GM19463 (cell line): Measurements from ENCODE around the gene TMCO4.

ENCODE experiments used
- ATAC-seq: cut with Tn5 transposase; IDR thresholded peaks from one replicate; pipeline ENCODE4 v1.9.1; 2021; ENCODE audit warnings: mild to moderate bottlenecking, moderate library complexity; ENCODE audit not compliant: unreplicated experiment

TMCO4 gene

GRCh38 chr1:19723874-19724273, 75.8 kb downstream of the TMCO4 start:
- no peak for ATAC-seq

- ATAC-seq, result no peak
Measured at GRCh38 chr1:19720973-19721372, 78.7 kb downstream of the TMCO4 start.

DNA sequence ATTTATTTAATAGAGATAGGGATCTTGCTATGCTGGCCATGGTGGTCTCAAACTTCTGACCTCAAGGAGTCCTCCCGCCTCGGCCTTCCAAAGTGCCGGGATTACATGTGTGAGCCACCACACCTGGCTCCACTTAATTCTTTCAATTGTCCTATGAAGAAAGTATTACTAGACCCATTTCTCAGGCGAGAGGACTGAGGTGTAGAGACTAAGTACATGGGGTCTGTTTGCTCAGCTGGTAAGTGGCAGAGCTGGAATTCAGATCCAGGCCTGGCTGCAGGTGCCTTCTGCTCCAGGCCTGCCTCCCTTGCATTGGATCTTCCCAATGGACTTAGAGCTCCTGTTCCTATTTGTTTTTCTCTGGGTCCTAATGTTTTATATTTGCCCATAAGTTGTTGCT, 79.5 kb downstream of the TMCO4 start:
- no peak for ATAC-seq

- no peak for ATAC-seq
Measured at GRCh38 chr1:19717467-19717866, 82.2 kb downstream of the TMCO4 start.

GRCh38 chr1:19715334-19716203, 84.1 kb downstream of the TMCO4 start:
- ATAC-seq, result no peak

- ATAC-seq, result no peak
Measured at GRCh38 chr1:19712928-19713327, 86.8 kb downstream of the TMCO4 start.

DNA sequence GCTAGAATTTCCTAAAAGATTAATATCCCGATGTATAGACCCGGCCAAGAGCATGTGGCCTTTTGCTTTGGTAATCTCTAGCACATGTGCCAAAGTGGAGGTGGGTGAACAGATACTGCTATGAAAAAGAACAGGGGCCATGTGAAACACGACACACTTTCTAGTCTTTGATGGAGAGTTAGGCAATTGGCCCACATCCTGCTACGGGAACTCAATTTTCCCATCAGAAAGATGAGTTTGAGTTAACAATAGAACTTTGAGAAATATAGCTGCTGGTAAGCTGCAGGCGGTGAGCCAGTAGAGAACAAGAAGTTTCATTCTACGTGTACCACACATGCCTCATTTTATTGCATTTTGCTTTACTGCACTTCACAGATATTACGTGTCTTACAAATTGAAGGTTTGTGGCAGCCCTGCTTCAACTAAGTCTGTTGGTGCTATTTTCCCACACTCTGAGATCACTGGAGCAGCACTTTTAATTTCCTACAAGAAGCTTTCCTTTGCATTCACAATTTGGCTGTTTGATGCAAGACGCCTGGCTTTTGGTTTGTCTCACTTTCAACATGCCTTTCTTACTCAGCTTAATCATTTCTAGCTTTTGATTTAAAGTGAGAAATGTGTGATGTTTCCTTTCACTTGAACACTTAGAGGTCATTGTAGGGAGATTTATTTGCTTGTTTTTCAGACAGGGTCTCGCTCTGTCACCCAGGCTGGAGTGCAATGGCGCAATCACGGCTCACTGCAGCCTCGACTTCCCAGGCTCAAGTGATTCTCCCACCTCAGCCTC, 88.7 kb downstream of the TMCO4 start:
- ATAC-seq, result no peak

DNA sequence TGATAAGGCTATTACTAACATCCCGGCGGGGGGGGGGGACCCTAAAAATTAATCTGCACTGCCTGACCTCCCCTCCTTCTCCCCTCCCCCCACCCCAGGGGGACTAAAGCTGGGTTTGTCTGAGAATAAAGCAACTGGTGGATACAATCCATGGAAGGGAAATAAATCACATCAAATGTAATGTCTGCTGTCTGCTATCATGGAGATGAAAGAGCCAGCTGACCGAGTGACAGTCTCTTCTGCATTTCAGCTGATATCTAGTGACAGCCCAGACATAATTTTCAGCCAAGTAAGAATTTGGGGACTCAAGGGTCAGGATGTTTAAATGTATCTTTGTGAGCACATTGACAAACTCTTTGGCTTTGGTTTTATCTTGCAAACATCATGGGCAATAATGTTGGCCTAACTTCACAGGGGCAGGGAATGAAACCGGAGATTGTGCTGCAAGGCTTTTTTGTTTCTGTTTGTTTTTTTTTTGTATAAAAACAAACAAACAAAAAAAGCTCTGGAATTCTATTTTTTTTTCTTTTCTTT, 90.4 kb downstream of the TMCO4 start:
- no peak for ATAC-seq

GRCh38 chr1:19708567-19709110, 91.1 kb downstream of the TMCO4 start:
- ATAC-seq, result no peak

GRCh38 chr1:19706136-19706535, 93.6 kb downstream of the TMCO4 start:
- ATAC-seq, result no peak

DNA sequence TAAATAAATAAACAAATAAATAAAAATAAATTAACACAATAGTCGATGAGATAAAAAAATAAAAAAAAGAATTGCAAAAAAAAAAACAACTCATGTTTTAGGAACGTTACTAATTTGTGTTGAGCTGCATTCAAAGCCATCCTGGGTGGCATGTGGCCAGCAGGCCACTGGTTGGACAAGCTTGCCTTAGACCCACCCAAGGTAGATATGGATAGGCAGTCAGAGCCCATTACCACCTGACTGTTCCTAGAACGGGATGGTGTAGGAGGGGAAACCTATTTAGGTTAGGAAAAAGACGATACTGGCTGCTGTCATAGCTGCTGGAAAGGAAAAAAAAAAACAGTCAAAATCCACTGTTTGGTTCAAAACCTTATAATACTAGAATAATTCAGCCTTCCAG, 94.3 kb downstream of the TMCO4 start:
- ATAC-seq, result no peak

DNA sequence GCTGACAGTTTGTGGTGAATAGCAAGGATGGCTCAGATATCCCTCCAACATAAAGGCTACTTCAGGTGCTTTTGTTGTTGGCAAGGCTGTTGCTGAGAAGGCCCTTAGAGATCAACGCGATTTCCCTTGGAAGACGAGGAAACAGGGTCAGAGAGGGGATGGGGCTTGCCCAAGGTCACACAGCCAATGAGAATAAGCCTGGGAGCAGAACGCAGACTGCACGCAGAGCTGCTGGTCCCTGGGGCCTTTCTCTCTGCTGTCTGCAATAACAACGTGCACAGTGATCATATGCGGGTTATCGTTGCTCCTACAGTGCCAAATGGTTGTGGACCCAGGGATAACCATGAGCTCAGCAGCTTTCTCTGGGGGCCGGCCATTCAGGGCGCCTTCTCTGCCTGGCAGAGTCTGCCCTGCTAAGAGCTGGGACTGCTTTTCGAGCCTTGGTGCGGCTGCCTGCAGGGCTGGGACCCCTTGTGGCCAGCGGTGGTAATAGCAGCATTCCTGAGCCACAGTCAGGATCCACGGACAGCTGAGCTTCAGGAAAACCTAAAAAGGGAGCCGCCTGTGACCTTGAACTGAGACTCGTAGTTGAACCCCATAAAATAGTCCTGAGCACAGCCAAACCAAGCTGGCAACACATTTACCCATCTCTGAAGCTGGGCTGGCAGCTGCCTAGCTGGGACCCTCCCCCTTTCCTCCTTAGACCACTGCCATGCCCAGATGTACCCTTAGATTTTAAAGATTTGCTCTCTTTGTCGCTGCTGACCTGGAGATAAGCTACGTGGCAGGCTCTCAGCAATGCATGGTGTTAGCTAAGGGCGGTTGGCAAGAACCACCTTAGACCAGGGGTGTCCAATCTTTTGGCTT, 95.2 kb downstream of the TMCO4 start:
- ATAC-seq, result no peak

DNA sequence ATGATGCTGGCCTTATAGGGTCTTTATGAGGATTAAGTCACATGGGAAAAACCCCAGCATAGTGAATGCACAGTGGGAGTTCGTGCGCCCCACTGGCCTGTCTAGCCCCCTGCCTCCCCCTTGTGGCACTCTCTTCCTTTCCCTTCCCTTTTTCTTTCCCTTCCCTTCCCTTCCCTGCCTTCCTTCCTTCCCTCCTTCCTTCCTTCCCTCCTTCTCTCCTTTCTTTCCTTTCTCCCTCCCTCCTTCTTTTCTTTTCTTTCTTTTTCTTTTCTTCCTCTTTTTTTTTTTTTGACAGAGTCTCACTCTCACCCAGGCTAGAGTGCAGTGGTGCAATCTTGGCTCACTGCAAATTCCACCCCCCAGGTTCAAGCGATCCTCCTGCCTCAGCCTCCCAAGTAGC, 96.4 kb downstream of the TMCO4 start:
- ATAC-seq, result no peak

DNA sequence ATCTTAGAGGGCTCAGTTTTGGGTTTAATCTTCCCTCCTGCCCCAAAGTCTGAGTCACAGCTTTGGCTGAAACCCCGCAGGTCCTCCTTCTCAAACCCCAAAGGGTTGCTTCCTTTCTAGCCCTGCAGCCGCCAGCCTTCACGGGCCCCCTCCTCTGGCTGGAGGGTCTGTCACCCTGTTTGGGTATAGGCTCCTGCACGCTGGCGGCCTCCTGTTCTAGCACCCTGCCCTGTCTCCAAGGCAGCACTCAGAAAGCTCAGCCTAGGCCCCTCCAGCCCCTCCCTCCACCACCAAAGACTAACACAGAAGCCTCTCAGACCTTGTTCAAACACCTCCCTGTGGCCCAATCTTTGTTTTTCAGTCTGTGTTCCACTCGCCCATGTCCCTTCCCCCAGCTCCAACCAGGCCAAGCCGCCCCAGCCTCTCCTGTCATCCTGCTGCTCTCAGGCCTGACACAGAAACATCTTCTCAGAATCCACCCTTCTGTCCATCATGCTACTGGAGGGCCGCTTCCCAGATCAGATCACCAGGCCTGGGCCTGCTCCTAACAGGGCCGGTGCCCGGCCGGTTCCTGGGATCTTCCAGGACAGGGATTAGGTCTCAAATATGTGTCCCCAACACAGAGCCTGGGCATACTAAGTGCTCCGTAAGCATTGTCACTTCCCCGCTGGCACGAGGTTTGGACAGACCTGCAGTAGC, 99.5 kb downstream of the TMCO4 start:
- no peak for ATAC-seq

DNA sequence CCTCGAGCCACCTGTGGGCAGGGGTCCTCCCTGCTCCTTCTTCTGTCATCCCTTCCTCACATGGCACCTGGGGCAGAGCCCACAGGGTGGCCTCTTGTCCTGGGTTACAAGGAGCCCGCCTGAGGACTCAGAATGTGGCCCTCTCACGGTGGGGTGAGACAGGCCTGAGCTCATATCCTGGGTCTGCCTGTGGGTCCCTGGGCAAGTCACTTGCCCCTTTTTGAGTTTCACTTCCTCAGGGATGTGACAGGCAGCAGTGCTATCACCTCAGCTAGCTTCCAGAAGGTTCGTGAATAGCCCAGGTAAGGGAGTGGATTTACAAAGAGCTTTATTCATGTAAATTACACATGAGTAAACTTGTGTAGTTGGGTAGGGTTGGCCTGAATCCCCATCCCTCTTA, 101.5 kb downstream of the TMCO4 start:
- ATAC-seq, result no peak

- ATAC-seq, result no peak
Measured at GRCh38 chr1:19696820-19697219, 102.9 kb downstream of the TMCO4 start.

- ATAC-seq, result no peak
Measured at GRCh38 chr1:19695772-19696171, 103.9 kb downstream of the TMCO4 start.

DNA sequence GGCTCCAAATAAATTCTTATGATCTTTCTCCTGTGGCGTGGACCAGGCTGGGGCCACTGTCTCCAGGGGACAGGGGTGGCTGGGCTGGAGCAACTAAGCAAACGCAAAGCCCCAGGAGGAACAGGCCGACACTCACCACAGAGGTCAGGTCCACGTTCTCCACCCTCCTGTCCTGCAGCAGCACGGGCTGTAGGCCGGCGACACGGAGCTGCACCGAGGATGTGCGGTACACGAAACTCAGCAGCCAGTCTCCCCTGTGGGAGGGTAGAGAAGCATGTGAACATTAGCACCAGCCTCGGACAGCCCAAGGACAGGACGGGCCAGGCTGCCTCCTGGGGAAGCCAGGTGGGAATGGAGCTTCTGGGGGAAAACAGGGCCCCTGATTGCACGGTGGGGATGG, 105.4 kb downstream of the TMCO4 start:
- ATAC-seq, result no peak

GRCh38 chr1:19690342-19690741, 109.4 kb downstream of the TMCO4 start:
- no peak for ATAC-seq

DNA sequence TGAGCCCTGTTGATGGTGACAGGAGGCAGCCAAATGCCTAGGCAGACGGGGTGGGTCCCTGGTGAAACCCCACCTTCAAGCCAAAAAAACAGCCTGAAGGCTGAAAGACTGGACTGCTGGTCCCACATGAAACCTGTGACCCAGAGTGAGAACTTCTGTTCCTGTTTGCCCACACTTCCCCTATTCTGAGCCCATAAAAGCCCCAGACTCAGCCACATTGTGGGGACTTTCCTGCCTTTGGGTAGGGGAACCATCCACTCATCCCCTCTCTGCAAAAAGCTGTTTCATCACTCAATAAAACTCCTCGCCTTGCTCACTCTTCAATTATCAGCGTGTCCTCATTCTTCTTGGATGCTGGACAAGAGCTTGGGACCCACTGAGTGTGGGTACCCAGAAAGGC, 109.9 kb downstream of the TMCO4 start:
- no peak for ATAC-seq
